T-cell (primary cell): ENCODE results near the gene COX4I1. TPM values are rescaled to one million over a fixed set of nuclear protein-coding genes. Genes with fewer than 3 reads are reported as not detected.

Experiments
- ATAC-seq, 4 experiments: fragments of 200-7000 bp in 3 of 4; fragments of 150-1000 bp in 1 of 4; cut with Tn5 transposase; replicated peaks in 1 of 4; 1 replicate in 3 of 4; 2 replicates in 1 of 4; pipeline ENCODE4 v1.10.0; 2021; ENCODE audit warnings: moderate library complexity in 3 of 4, mild to moderate bottlenecking in 2 of 4, moderate number of reproducible peaks in 1 of 4
- CTCF ChIA-PET, 2 donors: fragments of 300-600 bp; sonication (Branson Sonifier 250); formaldehyde crosslinking; loops; one replicate each; lab custom pipeline; 2022; ENCODE audit warnings: antibody characterized with exemption in 2 of 2; lab: Charles Lee
- POLR2A ChIA-PET, 2 donors: fragments of 300-600 bp; sonication (Branson Sonifier 250); formaldehyde crosslinking; loops; one replicate each; lab custom pipeline; 2022; ENCODE audit warnings: antibody characterized with exemption in 2 of 2; lab: Charles Lee
- DNase-seq, 35 experiments: peaks; one replicate each; pipeline versions ENCODE4 v3.0.0 to v3.0.0-alpha.2; 2013 to 2023
- H3K27ac ChIP-seq: one replicate; pipeline ENCODE4 v1.5.1; 2013; ENCODE audit warnings: low read length
- H3K27me3 ChIP-seq, 2 experiments: replicated peaks in 1 of 2; 1 replicate in 1 of 2; 2 replicates in 1 of 2; pipeline versions ENCODE4 v1.6.1 to v1.7.0; 2013; ENCODE audit warnings: low read length in 1 of 2, mixed read lengths in 1 of 2; ENCODE audit not compliant: control insufficient read depth in 2 of 2, insufficient read depth in 2 of 2; ENCODE audit errors: extremely low read depth in 1 of 2
- H3K36me3 ChIP-seq, 2 donors: 1 replicate in 1 of 2; 2 replicates in 1 of 2; pipeline versions ENCODE4 v1.6.1 to v1.7.0; 2013; ENCODE audit warnings: low read length in 1 of 2; ENCODE audit not compliant: control insufficient read depth in 2 of 2, insufficient read depth in 1 of 2; ENCODE audit errors: extremely low read depth in 1 of 2
- H3K4me1 ChIP-seq, 2 experiments: 1 replicate in 1 of 2; 2 replicates in 1 of 2; pipeline versions ENCODE4 v1.6.1 to v1.7.0; 2013; ENCODE audit warnings: low read length in 2 of 2, mixed read lengths in 1 of 2; ENCODE audit not compliant: insufficient read depth in 2 of 2, control insufficient read depth in 1 of 2; ENCODE audit errors: extremely low read depth in 1 of 2
- H3K4me3 ChIP-seq, 2 donors: 1 replicate in 1 of 2; 2 replicates in 1 of 2; pipeline versions ENCODE4 v1.5.1 to v1.7.0; 2013; ENCODE audit warnings: mild to moderate bottlenecking in 2 of 2, low read length in 1 of 2, moderate library complexity in 1 of 2; ENCODE audit not compliant: control insufficient read depth in 1 of 2; ENCODE audit errors: extremely low read depth in 1 of 2
- H3K9me3 ChIP-seq: 2 replicates; pipeline ENCODE4 v1.7.0; 2013
- H3K27ac Mint-ChIP-seq, 2 donors: one replicate each; pipeline ENCODE4 v1.8.0; 2020 to 2021; ENCODE audit warnings: mild to moderate bottlenecking in 2 of 2, mixed read lengths in 2 of 2
- H3K27me3 Mint-ChIP-seq, 2 donors: one replicate each; pipeline ENCODE4 v1.8.0; 2021 to 2022; ENCODE audit warnings: mixed read lengths in 2 of 2
- H3K36me3 Mint-ChIP-seq: one replicate; pipeline ENCODE4 v1.8.0; 2021; ENCODE audit warnings: mixed read lengths
- H3K4me1 Mint-ChIP-seq, 3 donors: one replicate each; pipeline ENCODE4 v1.8.0; 2020 to 2022; ENCODE audit warnings: mixed read lengths in 3 of 3, mild to moderate bottlenecking in 1 of 3
- H3K4me3 Mint-ChIP-seq, 3 donors: one replicate each; pipeline ENCODE4 v1.8.0; 2020 to 2022; ENCODE audit warnings: mild to moderate bottlenecking in 3 of 3, mixed read lengths in 3 of 3, moderate library complexity in 3 of 3
- H3K9me3 Mint-ChIP-seq, 3 donors: one replicate each; pipeline ENCODE4 v1.8.0; 2020 to 2022; ENCODE audit warnings: mixed read lengths in 3 of 3
- WGBS: methylation state at CpG from one replicate; pipeline ENCODE4 v1.1.5; 2013; ENCODE audit warnings: missing lambda C conversion rate; ENCODE audit not compliant: insufficient coverage; 5-methylcytosine and 5-hydroxymethylcytosine counted together
- total RNA-seq, 35 experiments: library from RNA in 6 of 35; stranded (reverse) in 6 of 35; fragments of 120-200 nt in 1 of 35; gene quantifications; one replicate each; pipeline versions ENCODE4 v1.2.1 to v1.2.4 and lab custom pipeline; 2013 to 2026

The COX4I1 gene
- total RNA-seq, 5 donors from 2014 or later (not counting 1 experiment from before 2014, with no cell fraction given) = 542 to 606 (median 574) TPM

DNA sequence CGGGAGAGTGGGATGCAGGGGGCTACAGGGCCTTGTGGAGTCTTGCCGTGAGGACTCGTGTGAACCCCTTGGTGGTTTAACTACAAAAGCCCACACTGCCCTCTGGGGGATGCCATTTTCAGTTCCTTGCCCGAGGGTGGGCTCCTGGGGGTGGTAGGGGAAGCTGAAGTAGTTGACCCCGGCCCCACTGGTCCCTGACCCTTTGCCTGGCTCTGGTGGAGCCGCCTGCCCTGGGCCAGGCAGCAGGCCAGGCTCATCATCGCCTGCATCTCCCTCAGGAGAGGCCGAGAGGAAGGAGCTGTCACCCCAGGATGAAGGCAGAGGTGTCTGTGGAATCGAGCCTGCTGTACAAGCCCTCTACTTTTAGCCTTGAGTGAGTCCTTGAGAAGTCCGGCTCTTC, 10.2 kb downstream of the COX4I1 start:
- Histone ChIP-seq H3K4me3 (no peak overlapping the region), H3K4me1 (no peaks in the 10 kb centered on the region), H3K36me3 (peaks cover 6 to 24% of the 10 kb centered on the region in 2 donors), H3K27ac (no peak overlapping the region), H3K27me3 (peaks cover 0 to 9% of the 10 kb centered on the region in 2 experiments), H3K9me3 (no peaks in the 10 kb centered on the region)
- WGBS = 73% methylated on average over 7 of the region's 10 CpGs
- Mint-ChIP-seq H3K36me3 (peaks cover 29% of the 10 kb centered on the region), H3K4me3 (no peak overlapping the region), H3K4me1 (peaks cover 2 to 4% (median 3%) of the 10 kb centered on the region in 3 donors), H3K27ac (no peak overlapping the region), H3K9me3 (no peaks in the 10 kb centered on the region), H3K27me3 (peaks cover 5 to 8% of the 10 kb centered on the region in 2 donors)
- POLR2A ChIA-PET = no interaction called here
- CTCF ChIA-PET = interaction anchor here in 1 of 2 donors (1.5 kb wide), 1 partner anchor 11 kb away, joined by 5 read pairs; no protein-coding TSS in a partner anchor
- ATAC-seq (no peak), DNase-seq (no peak)

- Histone ChIP-seq H3K36me3 (peaks cover 2 to 19% of the 10 kb centered on the region in 2 donors), H3K27me3 (peaks cover 0 to 9% of the 10 kb centered on the region in 2 experiments), H3K9me3 (no peaks in the 10 kb centered on the region), H3K4me3 (no peak overlapping the region), H3K27ac (no peak overlapping the region), H3K4me1 (no peaks in the 10 kb centered on the region)
- 80% methylated on average over 10 of the region's 13 CpGs for WGBS
- ATAC-seq (peak in 1 of 4 experiments; percentile 28), DNase-seq (no peak)
- ChIA-PET CTCF (interaction anchor here in 1 of 2 donors (1.5 kb wide), 1 partner anchor 11 kb away, joined by 5 read pairs; no protein-coding TSS in a partner anchor), POLR2A (interaction anchor here in 1 of 2 donors (0.6 kb wide), 1 partner anchor 710 kb away, joined by 4 read pairs; no protein-coding TSS in a partner anchor)
- Mint-ChIP-seq H3K9me3 (no peaks in the 10 kb centered on the region), H3K4me1 (peaks cover 0 to 3% (median 2%) of the 10 kb centered on the region in 3 donors), H3K4me3 (no peak overlapping the region), H3K27me3 (peaks cover 5 to 8% of the 10 kb centered on the region in 2 donors), H3K27ac (no peak overlapping the region), H3K36me3 (peaks cover 24% of the 10 kb centered on the region)
Measured at GRCh38 chr16:85810097-85810741, 10.7 kb downstream of the COX4I1 start.

GRCh38 chr16:85810742-85811115, 11.2 kb downstream of the COX4I1 start:
- ChIA-PET POLR2A (interaction anchor here in 1 of 2 donors (0.6 kb wide), 1 partner anchor 709 kb away, joined by 4 read pairs; no protein-coding TSS in a partner anchor), CTCF (interaction anchor here in 1 of 2 donors (1.5 kb wide), 1 partner anchor 10 kb away, joined by 5 read pairs; no protein-coding TSS in a partner anchor)
- H3K27me3 ChIP-seq = peaks cover 0 to 12% of the 10 kb centered on the region in 2 experiments
- Mint-ChIP-seq H3K27me3 (peaks cover 5 to 8% of the 10 kb centered on the region in 2 donors), H3K36me3 (peaks cover 19% of the 10 kb centered on the region), H3K4me1 (no peaks in the 10 kb centered on the region), H3K27ac (no peak overlapping the region), H3K9me3 (no peaks in the 10 kb centered on the region), H3K4me3 (no peak overlapping the region)
- no peak overlapping the region for H3K4me3 ChIP-seq
- peaks cover 0 to 14% of the 10 kb centered on the region in 2 donors for H3K36me3 ChIP-seq
- ATAC-seq = no peak
- WGBS = 86% methylated on average over 3 of the region's 7 CpGs
- no peaks in the 10 kb centered on the region for H3K9me3 ChIP-seq
- no peak overlapping the region for H3K27ac ChIP-seq
- DNase-seq = no peak
- H3K4me1 ChIP-seq = no peaks in the 10 kb centered on the region

GRCh38 chr16:85812031-85812807, 12.7 kb downstream of the COX4I1 start:
- Mint-ChIP-seq H3K27ac (no peak overlapping the region), H3K4me3 (no peak overlapping the region), H3K27me3 (peaks cover 7 to 9% of the 10 kb centered on the region in 2 donors), H3K4me1 (no peaks in the 10 kb centered on the region), H3K9me3 (no peaks in the 10 kb centered on the region), H3K36me3 (peaks cover 4% of the 10 kb centered on the region)
- H3K9me3 ChIP-seq = no peaks in the 10 kb centered on the region
- no peaks in the 10 kb centered on the region for H3K36me3 ChIP-seq
- POLR2A ChIA-PET = interaction anchor here in 1 of 2 donors (0.6 kb wide), 1 partner anchor 1065 kb away, joined by 3 read pairs; no protein-coding TSS in a partner anchor
- no peaks in the 10 kb centered on the region for H3K4me1 ChIP-seq
- 62% methylated on average over 26 of the region's 37 CpGs for WGBS
- CTCF ChIA-PET = interaction anchor here in 1 of 2 donors (1.1 kb wide), 1 partner anchor 9 kb away, joined by 5 read pairs; no protein-coding TSS in a partner anchor
- no peak overlapping the region for H3K27ac ChIP-seq
- ATAC-seq (no peak), DNase-seq (no peak)
- no peak overlapping the region for H3K4me3 ChIP-seq
- peaks cover 0 to 17% of the 10 kb centered on the region in 2 experiments for H3K27me3 ChIP-seq

GRCh38 chr16:85812811-85813700, 13.6 kb downstream of the COX4I1 start:
- H3K27me3 Mint-ChIP-seq = peaks cover 10 to 12% of the 10 kb centered on the region in 2 donors
- H3K9me3 Mint-ChIP-seq = no peaks in the 10 kb centered on the region
- peaks cover 0 to 18% of the 10 kb centered on the region in 2 experiments for H3K27me3 ChIP-seq
- no peaks in the 10 kb centered on the region for H3K9me3 ChIP-seq
- H3K36me3 ChIP-seq = no peaks in the 10 kb centered on the region
- H3K27ac Mint-ChIP-seq = no peak overlapping the region
- peaks cover 4% of the 10 kb centered on the region for H3K36me3 Mint-ChIP-seq
- ChIA-PET POLR2A (interaction anchor here in 1 of 2 donors (0.6 kb wide), 1 partner anchor 487 kb away, joined by 4 read pairs; no protein-coding TSS in a partner anchor), CTCF (interaction anchor here in 1 of 2 donors (0.5 to 1.1 kb wide), 2 partner anchors 8 to 15 kb away, joined by 5 to 7 read pairs; no protein-coding TSS in a partner anchor)
- no peak overlapping the region for H3K4me3 ChIP-seq
- ATAC-seq = no peak
- whole genome bisulfite sequencing = 84% methylated on average over 15 of the region's 20 CpGs
- H3K27ac ChIP-seq = no peak overlapping the region
- H3K4me1 ChIP-seq = no peaks in the 10 kb centered on the region
- DNase-seq = no peak
- H3K4me1 Mint-ChIP-seq = no peaks in the 10 kb centered on the region
- no peak overlapping the region for H3K4me3 Mint-ChIP-seq
